HL-60 (cell line): ENCODE data around the gene COLEC11.

Experiments
- DNase-seq, 2 experiments: peaks; one replicate each; pipeline ENCODE4 v3.0.0-alpha.2; 2010 to 2020; ENCODE audit warnings: low read depth in 1 of 2, low spot score in 1 of 2
- H3K27ac ChIP-seq: fragments of 250-450 bp; sonication (Bioruptor Pico); replicated peaks from 2 replicates; pipeline ENCODE4 v1.5.1; 2020; ENCODE audit warnings: mild to moderate bottlenecking, moderate library complexity
- H3K27me3 ChIP-seq: fragments of 250-450 bp; sonication (Bioruptor Pico); 2 replicates; pipeline ENCODE4 v1.5.1; 2021; ENCODE audit warnings: mild to moderate bottlenecking, moderate library complexity; ENCODE audit not compliant: insufficient read depth, poor library complexity, severe bottlenecking
- H3K4me3 ChIP-seq: replicated peaks from 2 replicates; pipeline ENCODE4 v1.5.1; 2011; ENCODE audit warnings: mild to moderate bottlenecking, control low read depth, low read length; ENCODE audit not compliant: insufficient read depth
- CTCF ChIP-seq: IDR thresholded peaks from one replicate; pipeline ENCODE4 v1.5.1; 2011; ENCODE audit warnings: low read length, control low read depth, inconsistent platforms; ENCODE audit not compliant: insufficient read depth
- GABPA ChIP-seq: IDR thresholded peaks from 2 replicates; pipeline ENCODE4 v1.6.1; 2012; ENCODE audit warnings: low read depth
- POLR2AphosphoS5 ChIP-seq: IDR thresholded peaks from 2 replicates; pipeline ENCODE4 v1.6.1; 2012; ENCODE audit warnings: low read depth
- REST ChIP-seq: IDR thresholded peaks from 2 replicates; pipeline ENCODE4 v1.6.1; 2012; ENCODE audit warnings: low read depth; ENCODE audit not compliant: insufficient replicate concordance
- SPI1 ChIP-seq: IDR thresholded peaks from 2 replicates; pipeline ENCODE4 v1.6.1; 2012; ENCODE audit warnings: low read depth, mild to moderate bottlenecking, borderline replicate concordance

The COLEC11 gene

GRCh38 chr2:3603536-3604206 lies 8.8 kb downstream of the COLEC11 start:
- no peak for TF ChIP-seq REST
- H3K27ac ChIP-seq = no peak overlapping the region
- no peak for DNase-seq
- no peaks in the 10 kb centered on the region for H3K27me3 ChIP-seq
- H3K4me3 ChIP-seq = no peak overlapping the region

GRCh38 chr2:3604207-3604877 lies 9.4 kb downstream of the COLEC11 start:
- no peak overlapping the region for H3K27ac ChIP-seq
- H3K27me3 ChIP-seq = no peaks in the 10 kb centered on the region
- TF ChIP-seq GABPA (no peak), REST (no peak), SPI1 (no peak), POLR2AphosphoS5 (no peak), CTCF (no peak)
- DNase-seq = no peak
- no peak overlapping the region for H3K4me3 ChIP-seq

- H3K4me3 ChIP-seq = no peak overlapping the region
- no peak for TF ChIP-seq POLR2AphosphoS5
- TF ChIP-seq REST = no peak
- TF ChIP-seq CTCF = no peak
- TF ChIP-seq SPI1 = no peak
- no peak for TF ChIP-seq GABPA
- H3K27me3 ChIP-seq = no peaks in the 10 kb centered on the region
- peak overlapping the region; percentile 58 for H3K27ac ChIP-seq
- DNase-seq = peak; percentile 61 to 65
Measured at GRCh38 chr2:3604991-3605961, 10.4 kb downstream of the COLEC11 start.
